Measurements from ENCODE around the gene COX14. TPM values are rescaled to one million over a fixed set of nuclear protein-coding genes. Genes with fewer than 3 reads are reported as not detected.

Gene COX14
- total and polyA plus RNA-seq, 8 donors, result 16.8 to 62.0 (median 25.0) TPM

GRCh38 chr12:50156641-50157040, 44.6 kb downstream of the COX14 start:
- H3K4me1 ChIP-seq, result no peaks in the 10 kb centered on the region
- H3K36me3 ChIP-seq, result no peaks in the 10 kb centered on the region
- ATAC-seq (no peak), DNase-seq (no peak), FAIRE-seq (no peak)
- H3K4me3 ChIP-seq, result no peak overlapping the region
- no peaks in the 10 kb centered on the region for H3K27me3 ChIP-seq
- H3K9me3 ChIP-seq, result no peaks in the 10 kb centered on the region
- H3K27ac ChIP-seq, result no peak overlapping the region
- intact Hi-C loops (cut with DNase I), result no loop called here
- TF ChIP-seq CTCF (IDR thresholded peaks at IDR 0.05), result no peak

- no peak for TF ChIP-seq CTCF (IDR thresholded peaks at IDR 0.05)
- ATAC-seq (no peak), FAIRE-seq (no peak), DNase-seq (no peak)
- Histone ChIP-seq H3K4me1 (no peaks in the 10 kb centered on the region), H3K4me3 (no peak overlapping the region), H3K27me3 (no peaks in the 10 kb centered on the region), H3K27ac (no peak overlapping the region), H3K9me3 (no peaks in the 10 kb centered on the region), H3K36me3 (no peaks in the 10 kb centered on the region)
- intact Hi-C loops (cut with DNase I), result no loop called here
- 94 to 96% methylated on average over 2 of the region's 2 CpGs for WGBS, 2 donors
Observed at GRCh38 chr12:50157259-50157658, 45.2 kb downstream of the COX14 start.

GRCh38 chr12:50160643-50161042, 48.6 kb downstream of the COX14 start:
- no peak overlapping the region for H3K4me3 ChIP-seq
- intact Hi-C loops (cut with DNase I), result no loop called here
- no peak for FAIRE-seq

GRCh38 chr12:50162230-50162629, 50.2 kb downstream of the COX14 start:
- Histone ChIP-seq H3K27me3 (no peaks in the 10 kb centered on the region), H3K9me3 (no peaks in the 10 kb centered on the region), H3K27ac (no peak overlapping the region), H3K4me1 (peaks cover 0 to 8% (median 0%) of the 10 kb centered on the region in 3 donors), H3K4me3 (no peak overlapping the region), H3K36me3 (no peaks in the 10 kb centered on the region)
- no peak for DNase-seq
- intact Hi-C loops (cut with DNase I), result no loop called here
- ATAC-seq, result no peak
- no peak for FAIRE-seq
- 74 to 79% methylated on average over 2 of the region's 2 CpGs for WGBS, 2 donors
- no peak for TF ChIP-seq CTCF (IDR thresholded peaks at IDR 0.05)

More at GRCh38 chr12:50160643-50161042, 48.6 kb downstream of the COX14 start:
- ATAC-seq (no peak), DNase-seq (no peak)
- Histone ChIP-seq H3K9me3 (no peaks in the 10 kb centered on the region), H3K27ac (no peak overlapping the region), H3K36me3 (no peaks in the 10 kb centered on the region), H3K4me1 (no peaks in the 10 kb centered on the region), H3K27me3 (no peaks in the 10 kb centered on the region)
- no peak for TF ChIP-seq CTCF (IDR thresholded peaks at IDR 0.05)

GRCh38 chr12:50164963-50165362, 52.9 kb downstream of the COX14 start:
- Histone ChIP-seq H3K4me3 (no peak overlapping the region), H3K9me3 (no peaks in the 10 kb centered on the region), H3K27ac (no peak overlapping the region), H3K36me3 (no peaks in the 10 kb centered on the region), H3K27me3 (no peaks in the 10 kb centered on the region), H3K4me1 (peaks cover 0 to 8% (median 0%) of the 10 kb centered on the region in 3 donors)
- 95% methylated on average over 20 of the region's 20 CpGs for WGBS, 2 donors
- DNase-seq, result no peak
- intact Hi-C loops (cut with DNase I), result no loop called here
- TF ChIP-seq CTCF (IDR thresholded peaks at IDR 0.05), result no peak
- FAIRE-seq, result no peak
- ATAC-seq, result no peak
